GM12872 (cell line): ENCODE data around the gene PFN3.

Experiments
- CTCF ChIP-seq: IDR thresholded peaks from 3 replicates; pipeline ENCODE4 v1.5.1; 2011; ENCODE audit warnings: low read depth, mild to moderate bottlenecking, low read length, moderate library complexity; ENCODE audit not compliant: insufficient read depth

PFN3 gene

GRCh38 chr5:177425196-177425800 lies 24.8 kb upstream of the PFN3 start:
- TF ChIP-seq CTCF: no peak

GRCh38 chr5:177423671-177424070 lies 23.2 kb upstream of the PFN3 start:
- TF ChIP-seq CTCF: no peak

GRCh38 chr5:177421062-177421798 lies 20.8 kb upstream of the PFN3 start:
- no peak for TF ChIP-seq CTCF

GRCh38 chr5:177419046-177419445 lies 18.6 kb upstream of the PFN3 start:
- no peak for TF ChIP-seq CTCF

- no peak for TF ChIP-seq CTCF
Observed at GRCh38 chr5:177414481-177414880, 14.0 kb upstream of the PFN3 start.

GRCh38 chr5:177412603-177413233 lies 12.3 kb upstream of the PFN3 start:
- TF ChIP-seq CTCF: no peak

- TF ChIP-seq CTCF: no peak
Observed at GRCh38 chr5:177410575-177410974, 10.1 kb upstream of the PFN3 start.
